H7 (cell line): ENCODE results near the gene NUP93. TPM values are rescaled to one million over a fixed set of nuclear protein-coding genes. Genes with fewer than 3 reads are reported as not detected.

Experiments used
- DNase-seq: peaks from one replicate; pipeline ENCODE4 v3.0.0; 2012
- H3K27me3 ChIP-seq: 2 replicates; pipeline ENCODE4 v1.6.0; 2011; ENCODE audit warnings: mild to moderate bottlenecking, low read length; ENCODE audit not compliant: control insufficient read depth, insufficient read depth
- H3K36me3 ChIP-seq: replicated peaks from 2 replicates; pipeline ENCODE4 v1.5.1; 2011; ENCODE audit warnings: low read length; ENCODE audit not compliant: control insufficient read depth, insufficient read depth
- H3K4me3 ChIP-seq: 2 replicates; pipeline ENCODE4 v1.5.1; 2011; ENCODE audit warnings: low read depth, mild to moderate bottlenecking, control low read depth, low read length, moderate library complexity; ENCODE audit not compliant: insufficient read depth
- total RNA-seq: library from RNA; depleted of rRNA; stranded (reverse); fragments of >200 nt; shearing (Covaris generic); gene quantifications from 2 replicates; pipeline ENCODE4 v1.2.3, GENCODE V29; 2014

NUP93 gene
- total RNA-seq, 1 experiment from 2014 or later: 133 TPM

GRCh38 chr16:56771558-56772279 is 41.8 kb downstream of the NUP93 start:
- no peak for DNase-seq
- H3K27me3 ChIP-seq: no peaks in the 10 kb centered on the region
- no peaks in the 10 kb centered on the region; the same call in none of the 2 replicates for H3K36me3 ChIP-seq
- no peak overlapping the region for H3K4me3 ChIP-seq

GRCh38 chr16:56773532-56773931 is 43.6 kb downstream of the NUP93 start:
- no peaks in the 10 kb centered on the region for H3K27me3 ChIP-seq
- H3K36me3 ChIP-seq: no peaks in the 10 kb centered on the region
- H3K4me3 ChIP-seq: no peak overlapping the region
- no peak for DNase-seq

- no peak overlapping the region for H3K4me3 ChIP-seq
- H3K27me3 ChIP-seq: no peaks in the 10 kb centered on the region
- no peak for DNase-seq
- no peaks in the 10 kb centered on the region; the same call in 1 of the 2 replicates for H3K36me3 ChIP-seq
Observed at GRCh38 chr16:56774016-56774680, 44.2 kb downstream of the NUP93 start.

- no peak overlapping the region for H3K4me3 ChIP-seq
- DNase-seq: no peak
- H3K27me3 ChIP-seq: no peaks in the 10 kb centered on the region
- H3K36me3 ChIP-seq: no peaks in the 10 kb centered on the region; the same call in 1 of the 2 replicates
Observed at GRCh38 chr16:56775162-56775561, 45.2 kb downstream of the NUP93 start.

GRCh38 chr16:56776562-56776961 is 46.6 kb downstream of the NUP93 start:
- no peaks in the 10 kb centered on the region; the same call in 1 of the 2 replicates for H3K36me3 ChIP-seq
- H3K27me3 ChIP-seq: no peaks in the 10 kb centered on the region
- DNase-seq: no peak
- no peak overlapping the region for H3K4me3 ChIP-seq

- no peaks in the 10 kb centered on the region for H3K27me3 ChIP-seq
- H3K4me3 ChIP-seq: no peak overlapping the region
- no peaks in the 10 kb centered on the region; the same call in 1 of the 2 replicates for H3K36me3 ChIP-seq
- DNase-seq: no peak
Observed at GRCh38 chr16:56777001-56777400, 47.1 kb downstream of the NUP93 start.

GRCh38 chr16:56777482-56777881 is 47.6 kb downstream of the NUP93 start:
- H3K27me3 ChIP-seq: no peaks in the 10 kb centered on the region
- no peak for DNase-seq
- H3K36me3 ChIP-seq: no peaks in the 10 kb centered on the region; the same call in 1 of the 2 replicates
- H3K4me3 ChIP-seq: no peak overlapping the region

- Histone ChIP-seq H3K27me3 (no peaks in the 10 kb centered on the region), H3K4me3 (no peak overlapping the region), H3K36me3 (no peaks in the 10 kb centered on the region; the same call in 1 of the 2 replicates)
- DNase-seq: no peak
Observed at GRCh38 chr16:56779906-56780305, 50.0 kb downstream of the NUP93 start.

GRCh38 chr16:56780646-56781045 is 50.7 kb downstream of the NUP93 start:
- Histone ChIP-seq H3K4me3 (no peak overlapping the region), H3K36me3 (no peaks in the 10 kb centered on the region; the same call in 1 of the 2 replicates), H3K27me3 (no peaks in the 10 kb centered on the region)
- no peak for DNase-seq

GRCh38 chr16:56781528-56781961 is 51.6 kb downstream of the NUP93 start:
- H3K4me3 ChIP-seq: no peak overlapping the region
- H3K27me3 ChIP-seq: no peaks in the 10 kb centered on the region
- no peak for DNase-seq
- no peaks in the 10 kb centered on the region; the same call in 1 of the 2 replicates for H3K36me3 ChIP-seq

GRCh38 chr16:56783344-56783743 is 53.4 kb downstream of the NUP93 start:
- Histone ChIP-seq H3K27me3 (no peaks in the 10 kb centered on the region), H3K4me3 (no peak overlapping the region), H3K36me3 (no peaks in the 10 kb centered on the region; the same call in 1 of the 2 replicates)
- DNase-seq: no peak

- Histone ChIP-seq H3K4me3 (no peak overlapping the region), H3K36me3 (no peaks in the 10 kb centered on the region), H3K27me3 (no peaks in the 10 kb centered on the region)
- DNase-seq: no peak
Observed at GRCh38 chr16:56785317-56785716, 55.4 kb downstream of the NUP93 start.

- no peak for DNase-seq
- no peaks in the 10 kb centered on the region for H3K36me3 ChIP-seq
- no peak overlapping the region for H3K4me3 ChIP-seq
- H3K27me3 ChIP-seq: no peaks in the 10 kb centered on the region
Observed at GRCh38 chr16:56787167-56787566, 57.2 kb downstream of the NUP93 start.

GRCh38 chr16:56788435-56788834 is 58.5 kb downstream of the NUP93 start:
- no peaks in the 10 kb centered on the region for H3K36me3 ChIP-seq
- DNase-seq: no peak
- H3K27me3 ChIP-seq: no peaks in the 10 kb centered on the region
- H3K4me3 ChIP-seq: no peak overlapping the region

GRCh38 chr16:56789360-56789759 is 59.4 kb downstream of the NUP93 start:
- no peaks in the 10 kb centered on the region for H3K27me3 ChIP-seq
- H3K4me3 ChIP-seq: no peak overlapping the region
- no peak for DNase-seq
- no peaks in the 10 kb centered on the region for H3K36me3 ChIP-seq
